ENCODE measurements around the gene NCAPD2. TPM values are rescaled to one million over a fixed set of nuclear protein-coding genes. Genes with fewer than 3 reads are reported as not detected.
A peak's percentile ranks its signal among the peaks of the same experiment; 100 is the strongest.

Gene NCAPD2
- total and polyA plus RNA-seq, 2 of the 4 experiments (the other 2 are of a cell fraction) = 35.6 to 57.9 TPM

GRCh38 chr12:6563448-6564050 is 69.6 kb downstream of the NCAPD2 start:
- Histone ChIP-seq H3K9me1 (ENCODE audit: insufficient read depth, low read length) (peaks cover 4% of the 10 kb centered on the region; the same call in 1 of the 2 replicates), H3K14ac (replicated peaks; ENCODE audit: low read depth, low read length) (no peak overlapping the region), H3K18ac (ENCODE audit: low read depth, low read length) (no peak overlapping the region), H2BK15ac (ENCODE audit: low read depth, low read length) (no peak overlapping the region), H4K91ac (ENCODE audit: insufficient read depth, low read depth, low read length) (no peak overlapping the region), H3K4me2 (ENCODE audit: low read depth, low read length) (no peak overlapping the region), H3K36me3 (ENCODE audit: control insufficient read depth, insufficient read depth, low read length) (peaks cover 45% of the 10 kb centered on the region), H3K23ac (ENCODE audit: low read depth, low read length) (no peak overlapping the region), H2BK5ac (ENCODE audit: low read depth, low read length, poor library complexity, severe bottlenecking) (no peak overlapping the region), H3K56ac (ENCODE audit: extremely low read depth, insufficient read depth, low read length) (no peak overlapping the region), H2AK5ac (ENCODE audit: low read depth, low read length) (0 out of 2 replicates have a peak overlapping the region, but pooled peaks have one; percentile 25), H3K27me3 (ENCODE audit: control insufficient read depth, insufficient read depth, low read length) (no peaks in the 10 kb centered on the region), H2AK9ac (replicated peaks; ENCODE audit: low read depth, low read length, poor library complexity) (peak overlapping the region; percentile 62), H4K5ac (ENCODE audit: low read depth, low read length) (no peak overlapping the region), H3K4me1 (ENCODE audit: control insufficient read depth, insufficient read depth, low read length) (no peaks in the 10 kb centered on the region), H3K4me3 (ENCODE audit: insufficient read depth, low read depth, low read length) (no peak overlapping the region), H4K8ac (ENCODE audit: low read depth in 2 of 2, low read length in 2 of 2) (no peak overlapping the region), H2BK20ac (ENCODE audit: low read depth, low read length) (no peak overlapping the region), H3K9me3 (ENCODE audit: control insufficient read depth, insufficient read depth, low read length) (no peaks in the 10 kb centered on the region), H3K27ac (ENCODE audit: insufficient read depth, low read length) (no peak overlapping the region), H2AFZ (replicated peaks; ENCODE audit: low read length, poor library complexity) (no peak overlapping the region), H3K4ac (ENCODE audit: low read depth, low read length) (no peak overlapping the region), H2BK120ac (ENCODE audit: low read depth, low read length) (no peak overlapping the region), H4K20me1 (ENCODE audit: insufficient read depth, low read length) (peaks cover 11% of the 10 kb centered on the region), H3K9ac (ENCODE audit: low read depth, low read length) (no peak overlapping the region), H3K79me1 (ENCODE audit: low read depth in 1 of 2, low read length in 2 of 2) (peaks cover 33 to 62% of the 10 kb centered on the region in 2 experiments)
- peak; percentile 40 for DNase-seq
- ATAC-seq (ENCODE audit: low read depth) = peak; percentile 50
- in situ Hi-C loops (cut with MboI; ENCODE audit: low sequenced_read_pairs) (no loop called here), intact Hi-C loops (cut with micrococcal nuclease) (no loop called here), dilution Hi-C loops (cut with HindIII; ENCODE audit: low sequenced_read_pairs, unreplicated experiment) (no loop called here)
- BruUV-seq (replicated peaks) = no TSS peak
- CTCF ChIA-PET = no interaction called here
- peak; percentile 37; the same call in 1 of the 2 replicates for TF ChIP-seq SMC3 (IDR thresholded peaks at IDR 0.05; ENCODE audit: low read depth, low read length)
- no peak for TF ChIP-seq RFX5 (IDR thresholded peaks at IDR 0.05; ENCODE audit: low read depth, low read length)
- TF ChIP-seq MAZ (IDR thresholded peaks at IDR 0.05; ENCODE audit: borderline replicate concordance, low read depth, low read length) = no peak
- TF ChIP-seq MXI1 (IDR thresholded peaks at IDR 0.05; ENCODE audit: borderline replicate concordance, low read depth, low read length) = no peak
- TF ChIP-seq CHD1 (IDR thresholded peaks at IDR 0.05; ENCODE audit: low read depth, low read length) = no peak
- TF ChIP-seq RAD21 (IDR thresholded peaks at IDR 0.05; ENCODE audit: low read length) = 0 out of 2 replicates have a peak, but pooled peaks have one; percentile 13
- peak; percentile 58 for TF ChIP-seq CTCF (conservative IDR thresholded peaks at IDR 0.05; ENCODE audit: low read depth, low read length)
- TF ChIP-seq POLR2A (IDR thresholded peaks at IDR 0.05; ENCODE audit: low read depth, low read length) = no peak
- TF ChIP-seq, protein P1, sequence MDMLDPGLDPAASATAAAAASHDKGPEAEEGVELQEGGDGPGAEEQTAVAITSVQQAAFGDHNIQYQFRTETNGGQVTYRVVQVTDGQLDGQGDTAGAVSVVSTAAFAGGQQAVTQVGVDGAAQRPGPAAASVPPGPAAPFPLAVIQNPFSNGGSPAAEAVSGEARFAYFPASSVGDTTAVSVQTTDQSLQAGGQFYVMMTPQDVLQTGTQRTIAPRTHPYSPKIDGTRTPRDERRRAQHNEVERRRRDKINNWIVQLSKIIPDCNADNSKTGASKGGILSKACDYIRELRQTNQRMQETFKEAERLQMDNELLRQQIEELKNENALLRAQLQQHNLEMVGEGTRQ (IDR thresholded peaks at IDR 0.05; ENCODE audit: low read depth, low read length) = no peak
- TF ChIP-seq FOS (IDR thresholded peaks at IDR 0.05; ENCODE audit: low read depth, low read length) = no peak
- TF ChIP-seq BHLHE40 (IDR thresholded peaks at IDR 0.05; ENCODE audit: low read depth, low read length) = no peak
- 67% methylated on average over 2 of the region's 8 CpGs; no CpG with 5 or more reads in 1 of the 2 experiments for WGBS, 2 experiments (ENCODE audit: extremely low coverage in 2 of 2, insufficient read length in 1 of 2)
- POLR2A ChIA-PET (ENCODE audit: unreplicated experiment) = no interaction called here
